Keratinocyte (primary cell): ENCODE data around the gene TMEM63B. TPM values are rescaled to one million over a fixed set of nuclear protein-coding genes. Genes with fewer than 3 reads are reported as not detected.

Source experiments
- DNase-seq: peaks from one replicate; pipeline ENCODE4 v3.0.0-alpha.2; 2011; ENCODE audit warnings: low read depth, missing footprints, low spot score
- FAIRE-seq: peaks from 2 replicates; lab custom pipeline; 2011; peaks lifted over from hg19 to GRCh38; lab: Jason Lieb, UNC
- H2AFZ ChIP-seq: 2 replicates; pipeline ENCODE4 v1.6.0; 2012; ENCODE audit warnings: low read length, control low read depth, inconsistent platforms; ENCODE audit not compliant: control insufficient read depth
- H3K27ac ChIP-seq: 2 replicates; pipeline ENCODE4 v1.5.1; 2011; ENCODE audit warnings: low read length; ENCODE audit not compliant: control insufficient read depth, insufficient read depth
- H3K27me3 ChIP-seq: 3 replicates; pipeline ENCODE4 v1.6.0; 2011; ENCODE audit warnings: low read length; ENCODE audit not compliant: control insufficient read depth, insufficient read depth; ENCODE audit errors: extremely low read depth
- H3K36me3 ChIP-seq, 2 experiments: 2 replicates in 1 of 2; 3 replicates in 1 of 2; pipeline ENCODE4 v1.5.1; 2011; ENCODE audit warnings: low read length in 2 of 2, mild to moderate bottlenecking in 1 of 2; ENCODE audit not compliant: control insufficient read depth in 2 of 2, insufficient read depth in 2 of 2; ENCODE audit errors: extremely low read depth in 1 of 2
- H3K4me1 ChIP-seq: 3 replicates; pipeline ENCODE4 v1.5.1; 2011; ENCODE audit warnings: low read length; ENCODE audit not compliant: control insufficient read depth, insufficient read depth; ENCODE audit errors: extremely low read depth
- H3K4me2 ChIP-seq: 3 replicates; pipeline ENCODE4 v1.6.0; 2011; ENCODE audit warnings: low read depth, low read length; ENCODE audit not compliant: control insufficient read depth, insufficient read depth; ENCODE audit errors: extremely low read depth
- H3K4me3 ChIP-seq, 3 experiments: fragments of 200-600 bp in 1 of 3; sonication (generic) in 1 of 3; 2 replicates in 2 of 3; 3 replicates in 1 of 3; pipeline ENCODE4 v1.5.1; 2011 to 2016; ENCODE audit warnings: low read length in 3 of 3, mild to moderate bottlenecking in 3 of 3, control low read depth in 2 of 3, inconsistent platforms in 1 of 3, low read depth in 1 of 3, mixed read lengths in 1 of 3, mixed run types in 1 of 3, moderate library complexity in 1 of 3; ENCODE audit not compliant: control insufficient read depth in 2 of 3, insufficient read depth in 2 of 3; ENCODE audit errors: extremely low read depth in 1 of 3
- H3K79me2 ChIP-seq: 2 replicates; pipeline ENCODE4 v1.6.0; 2012; ENCODE audit warnings: low read length; ENCODE audit not compliant: control insufficient read depth, insufficient read depth
- H3K9ac ChIP-seq: 3 replicates; pipeline ENCODE4 v1.6.0; 2011; ENCODE audit warnings: low read length; ENCODE audit not compliant: control insufficient read depth, insufficient read depth; ENCODE audit errors: extremely low read depth
- H3K9me1 ChIP-seq: 3 replicates; pipeline ENCODE4 v1.6.0; 2011; ENCODE audit warnings: low read length; ENCODE audit not compliant: control insufficient read depth, insufficient read depth; ENCODE audit errors: extremely low read depth
- H3K9me3 ChIP-seq: 2 replicates; pipeline ENCODE4 v1.5.1; 2012; ENCODE audit warnings: low read depth, low read length; ENCODE audit not compliant: control insufficient read depth
- H4K20me1 ChIP-seq: 3 replicates; pipeline ENCODE4 v1.6.0; 2011; ENCODE audit warnings: low read length; ENCODE audit not compliant: control insufficient read depth, insufficient read depth; ENCODE audit errors: extremely low read depth
- CTCF ChIP-seq, 3 experiments: IDR thresholded peaks in 1 of 3; conservative IDR thresholded peaks in 1 of 3; optimal IDR thresholded peaks in 1 of 3; 2 replicates in 2 of 3; 3 replicates in 1 of 3; pipeline versions ENCODE3 to v1.5.1; 2011; ENCODE audit warnings: low read length in 3 of 3, mild to moderate bottlenecking in 3 of 3, moderate library complexity in 2 of 3, control low read depth in 1 of 3, inconsistent platforms in 1 of 3; ENCODE audit not compliant: insufficient read depth in 2 of 3; ENCODE audit errors: extremely low read depth in 1 of 3
- EZH2 ChIP-seq: IDR thresholded peaks from one replicate; pipeline ENCODE4 v1.6.1; 2012; ENCODE audit warnings: inconsistent platforms, mild to moderate bottlenecking, low read length, moderate library complexity
- dilution Hi-C: fragments of 300-500 bp; cut with MboI; formaldehyde crosslinking; loops from one replicate; pipeline ENCODE4 v1.7.0; 2020; ENCODE audit warnings: low sequenced_read_pairs; ENCODE audit not compliant: extremely low pct_ligation_motif_present
- polyA plus RNA-seq, 5 experiments: library from polyadenylated mRNA; depleted of rRNA in 3 of 5; stranded (reverse) in 3 of 5; stranded (forward) in 1 of 5; unstranded in 1 of 5; fragments of >200 nt; gene quantifications; 1 replicate in 1 of 5; 2 replicates in 3 of 5; 3 replicates in 1 of 5; pipeline versions ENCODE4 v1.2.1 to v1.2.3, GENCODE V29; 2011 to 2012; ENCODE audit warnings: missing spikeins in 2 of 5, low read depth in 1 of 5, low replicate concordance in 1 of 5

TMEM63B gene
- polyA plus RNA-seq, 1 donor (not counting 4 experiments of a cell fraction or from before 2014, with no cell fraction given), result 64.8 TPM

GRCh38 chr6:44166591-44167184, 39.3 kb downstream of the TMEM63B start:
- DNase-seq (no peak), FAIRE-seq (no peak)
- no peak overlapping the region for H3K4me3 ChIP-seq
- H3K9ac ChIP-seq, result no peak overlapping the region
- no peaks in the 10 kb centered on the region for H3K36me3 ChIP-seq
- H3K79me2 ChIP-seq, result no peaks in the 10 kb centered on the region
- H3K4me1 ChIP-seq, result peaks cover 16% of the 10 kb centered on the region
- peaks cover under 1% of the 10 kb centered on the region for H3K9me1 ChIP-seq
- H2AFZ ChIP-seq, result no peak overlapping the region
- dilution Hi-C loops, result no loop called here
- no peak overlapping the region for H3K27ac ChIP-seq
- H4K20me1 ChIP-seq, result no peaks in the 10 kb centered on the region
- H3K9me3 ChIP-seq, result no peaks in the 10 kb centered on the region
- peaks cover 10% of the 10 kb centered on the region for H3K27me3 ChIP-seq
- TF ChIP-seq EZH2 (no peak), CTCF (optimal IDR thresholded peaks at IDR 0.05 in 1 of 3, IDR thresholded peaks at IDR 0.05 in 1 of 3, conservative IDR thresholded peaks at IDR 0.05 in 1 of 3; ENCODE audit: extremely low read depth in 1 of 3, insufficient read depth in 2 of 3, low read length in 3 of 3) (no peak)
- no peak overlapping the region for H3K4me2 ChIP-seq

GRCh38 chr6:44167567-44167966, 40.2 kb downstream of the TMEM63B start:
- Histone ChIP-seq H4K20me1 (no peaks in the 10 kb centered on the region), H3K27ac (no peak overlapping the region), H3K79me2 (no peaks in the 10 kb centered on the region), H3K9me3 (no peaks in the 10 kb centered on the region), H3K27me3 (peaks cover 8% of the 10 kb centered on the region), H2AFZ (no peak overlapping the region), H3K4me3 (no peak overlapping the region), H3K4me1 (peaks cover 15% of the 10 kb centered on the region), H3K36me3 (no peaks in the 10 kb centered on the region), H3K9me1 (no peaks in the 10 kb centered on the region), H3K4me2 (no peak overlapping the region), H3K9ac (no peak overlapping the region)
- FAIRE-seq (no peak), DNase-seq (no peak)
- TF ChIP-seq EZH2, result no peak
- no peak for TF ChIP-seq CTCF (optimal IDR thresholded peaks at IDR 0.05 in 1 of 3, IDR thresholded peaks at IDR 0.05 in 1 of 3, conservative IDR thresholded peaks at IDR 0.05 in 1 of 3; ENCODE audit: extremely low read depth in 1 of 3, insufficient read depth in 2 of 3, low read length in 3 of 3)
- dilution Hi-C loops, result no loop called here
